Adipocyte (in vitro differentiated cells): ENCODE measurements around the gene PTPRO.

Source experiments
- DNase-seq: peaks from one replicate; pipeline ENCODE4 v3.0.0-alpha.2; 2015; ENCODE audit warnings: low read depth
- H3K27me3 ChIP-seq: replicated peaks from 2 replicates; pipeline ENCODE4 v1.7.0; 2013; ENCODE audit warnings: mild to moderate bottlenecking, low read length, moderate library complexity; ENCODE audit not compliant: control insufficient read depth, insufficient read depth
- H3K36me3 ChIP-seq: 2 replicates; pipeline ENCODE4 v1.7.0; 2013; ENCODE audit warnings: low read length, mild to moderate bottlenecking, moderate library complexity; ENCODE audit not compliant: control insufficient read depth, insufficient read depth, severe bottlenecking
- H3K4me1 ChIP-seq: 2 replicates; pipeline ENCODE4 v1.7.0; 2013; ENCODE audit warnings: mild to moderate bottlenecking, low read length, moderate library complexity; ENCODE audit not compliant: control insufficient read depth, insufficient read depth
- H3K4me3 ChIP-seq: 2 replicates; pipeline ENCODE4 v1.7.0; 2013; ENCODE audit warnings: mild to moderate bottlenecking, low read length, moderate library complexity
- H3K9ac ChIP-seq: 2 replicates; pipeline ENCODE4 v1.7.0; 2013; ENCODE audit warnings: mild to moderate bottlenecking, low read length, moderate library complexity
- H3K9me3 ChIP-seq: 2 replicates; pipeline ENCODE4 v1.7.0; 2013; ENCODE audit warnings: mild to moderate bottlenecking, low read length, moderate library complexity; ENCODE audit not compliant: control insufficient read depth

The PTPRO gene

DNA sequence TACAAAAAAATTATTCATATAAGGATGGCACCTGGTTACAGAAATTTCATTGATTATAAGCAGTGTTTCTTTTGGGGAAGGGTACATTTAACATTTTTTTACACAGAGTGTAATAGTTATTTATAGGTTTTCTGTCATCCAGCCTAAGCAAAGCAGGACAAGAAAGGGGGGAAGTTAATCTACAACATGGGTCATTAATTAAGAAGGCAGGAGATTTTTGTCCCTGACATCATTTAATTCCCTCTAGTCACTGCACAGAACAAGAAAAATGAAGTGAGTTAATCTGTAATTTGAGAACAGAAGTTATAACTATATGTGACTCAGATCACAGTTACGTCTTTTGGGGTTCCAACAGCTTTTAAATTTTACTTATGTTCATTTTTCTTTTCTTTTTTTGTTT, 173.4 kb downstream of the PTPRO start:
- Histone ChIP-seq H3K27me3 (no peaks in the 10 kb centered on the region), H3K9ac (no peak overlapping the region), H3K4me1 (no peaks in the 10 kb centered on the region), H3K9me3 (peaks cover 8% of the 10 kb centered on the region), H3K4me3 (no peak overlapping the region), H3K36me3 (no peaks in the 10 kb centered on the region)
- no peak for DNase-seq

DNA sequence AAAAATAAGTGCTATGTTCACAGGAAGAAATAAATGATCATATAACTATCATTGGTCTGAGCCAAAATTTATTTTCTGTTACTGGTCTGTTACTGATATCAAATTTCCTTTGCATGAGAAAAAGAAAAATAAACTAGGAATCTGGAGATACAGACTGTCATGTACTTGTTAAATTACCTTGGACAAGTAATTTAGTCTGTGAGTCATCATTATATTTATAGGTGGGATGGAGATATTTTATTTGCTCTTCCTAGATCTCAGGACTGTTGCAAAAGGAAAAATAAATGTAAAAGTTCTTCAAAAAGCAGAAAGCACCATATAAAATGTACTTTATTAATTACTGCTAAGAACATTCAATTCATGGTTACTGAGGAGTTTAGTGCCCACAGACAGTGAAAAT, 174.4 kb downstream of the PTPRO start:
- no peaks in the 10 kb centered on the region for H3K27me3 ChIP-seq

DNA sequence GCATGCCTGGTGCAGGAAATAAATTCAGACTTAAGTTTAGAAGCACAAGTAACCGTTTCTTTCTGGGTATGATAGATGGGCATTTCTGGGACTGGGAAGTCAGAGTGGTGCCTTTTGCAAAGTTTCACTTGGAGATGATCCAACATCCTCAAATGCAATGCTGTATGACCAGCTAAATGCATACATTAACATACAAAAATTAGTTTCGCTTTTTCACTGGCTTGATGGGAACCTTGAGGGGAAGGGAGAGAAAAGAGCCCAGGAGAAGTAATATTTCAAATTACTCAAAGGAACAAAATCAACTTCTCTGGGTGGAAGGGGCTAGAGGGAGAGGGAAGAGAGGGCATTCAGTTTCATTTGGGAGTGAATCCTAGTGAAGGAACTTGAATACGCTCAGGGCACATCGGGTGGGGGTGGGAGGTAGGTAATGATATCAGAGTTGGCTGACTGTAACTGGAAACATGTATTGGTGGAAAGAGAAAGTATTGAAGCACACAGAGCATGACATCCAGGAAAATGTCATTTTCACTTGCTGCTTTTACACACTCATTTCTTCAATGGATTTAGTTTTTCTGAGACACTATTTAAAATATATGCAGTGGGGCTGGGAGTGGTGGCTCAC, 175.5 kb downstream of the PTPRO start:
- no peaks in the 10 kb centered on the region for H3K27me3 ChIP-seq
- no peak overlapping the region for H3K4me3 ChIP-seq
- peaks cover 5% of the 10 kb centered on the region for H3K9me3 ChIP-seq
- no peaks in the 10 kb centered on the region for H3K4me1 ChIP-seq
- no peaks in the 10 kb centered on the region for H3K36me3 ChIP-seq
- H3K9ac ChIP-seq: no peak overlapping the region
- DNase-seq: no peak

More for the DNA sequence above, 174.4 kb downstream of the PTPRO start:
- H3K9me3 ChIP-seq: peaks cover 8% of the 10 kb centered on the region
- no peak for DNase-seq
- no peaks in the 10 kb centered on the region for H3K36me3 ChIP-seq
- no peak overlapping the region for H3K4me3 ChIP-seq
- H3K9ac ChIP-seq: no peak overlapping the region
- no peaks in the 10 kb centered on the region for H3K4me1 ChIP-seq

DNA sequence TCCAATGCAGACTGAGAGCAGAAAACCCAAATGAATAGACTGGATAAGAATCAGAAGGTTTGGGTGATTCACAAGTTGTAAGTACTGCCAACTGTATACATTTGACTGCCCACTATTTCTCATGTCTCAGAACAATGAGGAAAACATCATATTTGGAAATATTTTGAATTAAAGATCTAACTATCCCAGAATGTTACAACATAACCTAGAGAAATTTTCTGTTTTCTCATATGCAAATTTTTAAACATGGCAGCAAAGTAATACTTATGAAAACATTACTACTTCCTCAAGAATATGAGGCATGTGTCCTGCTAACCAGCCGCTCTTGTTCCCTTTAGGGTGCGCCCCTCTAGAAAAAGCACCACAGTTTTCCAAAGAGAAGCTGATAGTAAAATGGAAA, 179.9 kb downstream of the PTPRO start:
- Histone ChIP-seq H3K27me3 (no peaks in the 10 kb centered on the region), H3K4me1 (no peaks in the 10 kb centered on the region), H3K36me3 (no peaks in the 10 kb centered on the region), H3K4me3 (no peak overlapping the region), H3K9me3 (no peaks in the 10 kb centered on the region), H3K9ac (no peak overlapping the region)
- no peak for DNase-seq

DNA sequence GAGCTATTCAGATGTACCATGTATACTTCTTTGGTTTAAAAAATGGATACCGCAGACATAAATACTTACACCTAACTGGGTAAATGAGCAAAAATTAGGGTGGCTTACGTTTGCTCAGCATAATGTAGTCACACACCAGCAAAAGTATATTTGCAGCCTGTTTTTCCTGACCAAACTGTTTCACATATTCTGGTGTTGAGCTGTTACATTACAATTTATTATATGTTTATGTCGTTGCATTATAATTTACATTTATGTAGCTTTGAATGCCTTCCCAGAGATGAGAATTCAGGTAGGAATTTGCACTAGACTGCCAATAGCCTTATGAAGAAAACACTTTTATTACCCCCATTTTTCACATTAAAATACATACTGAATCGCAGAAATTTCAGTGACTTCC, 183.3 kb downstream of the PTPRO start:
- Histone ChIP-seq H3K9ac (no peak overlapping the region), H3K4me1 (no peaks in the 10 kb centered on the region), H3K4me3 (no peak overlapping the region), H3K36me3 (no peaks in the 10 kb centered on the region), H3K27me3 (no peaks in the 10 kb centered on the region), H3K9me3 (no peaks in the 10 kb centered on the region)
- DNase-seq: no peak

DNA sequence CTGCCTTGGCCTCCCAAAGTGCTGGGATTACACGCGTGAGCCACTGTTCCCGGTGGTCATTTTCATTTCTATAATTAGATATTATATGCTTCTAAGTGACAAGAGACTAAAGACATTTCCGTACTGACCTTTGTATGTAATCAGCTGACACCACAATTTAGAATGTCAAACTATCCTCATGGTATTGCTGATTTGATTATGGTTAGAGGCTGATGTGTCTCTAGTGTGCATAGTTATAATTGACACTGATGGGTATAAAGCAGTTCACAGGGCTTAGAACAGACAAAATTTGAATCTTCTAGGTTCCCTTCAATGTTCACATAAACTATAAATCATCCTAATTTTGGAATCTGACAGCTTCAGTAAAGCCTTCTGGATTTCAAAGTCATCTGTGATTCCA, 192.7 kb downstream of the PTPRO start:
- H3K9ac ChIP-seq: no peak overlapping the region
- peaks cover 11% of the 10 kb centered on the region for H3K27me3 ChIP-seq
- no peak for DNase-seq
- no peak overlapping the region for H3K4me3 ChIP-seq
- H3K4me1 ChIP-seq: no peaks in the 10 kb centered on the region
- no peaks in the 10 kb centered on the region for H3K9me3 ChIP-seq
- H3K36me3 ChIP-seq: no peaks in the 10 kb centered on the region

DNA sequence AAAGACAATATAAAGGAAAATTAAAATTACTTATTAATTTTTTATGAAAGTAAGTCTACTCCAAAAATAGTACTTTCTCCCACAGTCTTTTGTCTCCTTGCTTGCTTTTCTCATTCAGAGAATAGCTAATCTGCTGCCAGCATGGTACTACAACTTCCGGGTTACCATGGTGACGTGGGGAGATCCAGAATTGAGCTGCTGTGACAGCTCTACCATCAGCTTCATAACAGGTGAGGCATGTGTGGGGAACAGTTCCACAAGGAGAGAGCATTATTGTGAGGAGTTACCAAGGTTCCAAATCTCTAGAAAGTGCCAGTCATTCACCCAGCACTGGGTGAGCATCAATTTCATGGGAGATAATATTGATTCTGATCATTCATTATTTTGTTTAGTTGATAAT, 197.8 kb downstream of the PTPRO start:
- Histone ChIP-seq H3K36me3 (no peaks in the 10 kb centered on the region), H3K4me1 (peaks cover 6% of the 10 kb centered on the region), H3K27me3 (peaks cover 11% of the 10 kb centered on the region), H3K9me3 (no peaks in the 10 kb centered on the region), H3K4me3 (no peak overlapping the region), H3K9ac (no peak overlapping the region)
- no peak for DNase-seq

DNA sequence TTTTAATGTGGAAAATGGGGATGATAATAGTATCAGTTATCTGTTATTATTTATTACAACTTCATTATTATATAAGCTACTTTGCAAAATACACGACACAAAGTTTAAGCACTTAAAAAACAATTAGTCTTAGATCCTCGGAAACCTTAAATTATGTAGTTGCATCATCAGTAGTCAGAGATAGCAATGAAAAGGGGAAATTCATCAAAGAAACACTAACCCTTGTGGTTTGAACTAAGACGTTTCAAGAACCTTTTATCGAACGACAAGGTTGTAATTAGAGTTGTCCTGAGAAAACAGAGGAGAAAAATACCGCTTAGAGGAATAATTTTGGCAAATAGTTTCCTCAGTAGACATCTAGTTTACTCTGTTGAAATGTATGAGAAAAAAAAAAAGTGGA, 198.5 kb downstream of the PTPRO start:
- H3K27me3 ChIP-seq: peaks cover 11% of the 10 kb centered on the region
- no peaks in the 10 kb centered on the region for H3K9me3 ChIP-seq
- peaks cover 6% of the 10 kb centered on the region for H3K4me1 ChIP-seq
- DNase-seq: no peak
- H3K9ac ChIP-seq: no peak overlapping the region
- H3K4me3 ChIP-seq: no peak overlapping the region
- H3K36me3 ChIP-seq: no peaks in the 10 kb centered on the region

DNA sequence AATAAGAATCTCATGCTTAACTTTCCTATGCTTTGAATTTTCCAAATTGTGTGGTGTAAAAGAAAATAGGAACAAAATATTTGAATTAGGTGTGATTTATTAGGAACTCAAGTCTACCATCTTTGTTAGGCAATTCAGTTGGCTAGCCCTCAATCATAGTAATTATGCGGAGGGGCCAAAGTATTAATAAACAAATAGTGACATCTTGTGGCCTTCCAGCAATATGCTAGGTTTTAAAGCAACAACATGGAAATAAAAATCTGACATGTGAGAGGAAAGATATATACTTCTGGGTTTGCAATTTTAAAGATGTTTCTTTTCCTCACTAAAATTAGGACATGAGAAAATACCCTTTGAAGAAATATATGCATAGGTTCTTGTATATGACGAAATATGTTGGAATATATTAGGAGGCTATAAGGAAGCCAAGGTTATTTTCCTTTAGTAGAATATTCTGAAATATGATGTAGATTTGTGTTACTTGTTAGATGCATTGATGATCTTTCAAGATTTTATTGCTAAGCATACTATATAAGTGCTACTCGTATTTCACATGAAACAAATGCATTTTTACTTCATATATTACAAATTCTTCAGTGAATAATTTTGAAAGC, 200.4 kb downstream of the PTPRO start:
- H3K27me3 ChIP-seq: peaks cover 11% of the 10 kb centered on the region
- H3K4me1 ChIP-seq: peaks cover 6% of the 10 kb centered on the region
- DNase-seq: peak; percentile 79
- H3K4me3 ChIP-seq: no peak overlapping the region
- H3K9me3 ChIP-seq: no peaks in the 10 kb centered on the region
- no peaks in the 10 kb centered on the region for H3K36me3 ChIP-seq
- no peak overlapping the region for H3K9ac ChIP-seq

DNA sequence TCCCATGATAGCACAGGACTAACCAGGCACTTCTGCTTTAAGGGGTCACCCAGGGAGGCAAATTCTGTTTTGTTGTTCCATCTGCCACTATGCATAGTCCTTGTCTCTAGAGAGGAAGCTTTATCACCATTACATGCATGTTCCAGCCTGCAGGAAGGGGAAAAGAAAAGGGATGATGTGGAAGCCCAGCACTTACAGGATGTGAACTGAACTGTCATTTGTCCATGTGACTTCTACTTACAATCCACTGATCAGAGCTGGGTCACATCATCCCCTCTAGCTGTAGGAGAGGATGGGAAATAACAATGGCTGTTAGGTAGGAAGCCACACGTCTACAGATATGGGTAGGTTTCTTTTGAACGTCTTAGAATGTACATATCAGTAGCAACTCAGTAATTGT, 203.1 kb downstream of the PTPRO start:
- Histone ChIP-seq H3K27me3 (no peaks in the 10 kb centered on the region), H3K9ac (no peak overlapping the region), H3K4me1 (peaks cover 14% of the 10 kb centered on the region), H3K36me3 (no peaks in the 10 kb centered on the region), H3K4me3 (no peak overlapping the region), H3K9me3 (peaks cover 11% of the 10 kb centered on the region)
- DNase-seq: no peak

DNA sequence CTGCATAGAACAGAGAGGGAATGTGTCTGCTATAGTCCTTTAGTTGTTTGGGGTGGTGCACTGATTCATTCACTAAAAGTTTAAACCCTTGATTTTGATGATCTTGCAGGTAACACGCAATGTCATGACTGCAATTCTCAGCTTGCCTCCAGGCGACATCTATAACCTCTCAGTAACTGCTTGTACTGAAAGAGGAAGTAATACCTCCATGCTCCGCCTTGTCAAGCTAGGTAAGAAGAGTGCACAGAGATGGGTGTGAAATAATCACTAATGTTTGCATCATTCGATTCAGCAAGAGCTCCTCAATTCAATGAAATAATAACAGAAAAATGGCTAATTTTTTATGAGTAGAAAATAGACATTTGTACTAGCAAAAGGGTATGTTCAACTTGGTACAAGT, 203.7 kb downstream of the PTPRO start:
- Histone ChIP-seq H3K9ac (no peak overlapping the region), H3K27me3 (no peaks in the 10 kb centered on the region), H3K36me3 (no peaks in the 10 kb centered on the region), H3K4me3 (no peak overlapping the region), H3K9me3 (peaks cover 11% of the 10 kb centered on the region), H3K4me1 (peaks cover 18% of the 10 kb centered on the region)
- no peak for DNase-seq
